ENCODE results near the gene UFSP1. TPM values are rescaled to one million over a fixed set of nuclear protein-coding genes. Genes with fewer than 3 reads are reported as not detected.

The UFSP1 gene
- total and polyA plus RNA-seq, 4 donors: 1.5 to 6.2 (median 5.5) TPM

DNA sequence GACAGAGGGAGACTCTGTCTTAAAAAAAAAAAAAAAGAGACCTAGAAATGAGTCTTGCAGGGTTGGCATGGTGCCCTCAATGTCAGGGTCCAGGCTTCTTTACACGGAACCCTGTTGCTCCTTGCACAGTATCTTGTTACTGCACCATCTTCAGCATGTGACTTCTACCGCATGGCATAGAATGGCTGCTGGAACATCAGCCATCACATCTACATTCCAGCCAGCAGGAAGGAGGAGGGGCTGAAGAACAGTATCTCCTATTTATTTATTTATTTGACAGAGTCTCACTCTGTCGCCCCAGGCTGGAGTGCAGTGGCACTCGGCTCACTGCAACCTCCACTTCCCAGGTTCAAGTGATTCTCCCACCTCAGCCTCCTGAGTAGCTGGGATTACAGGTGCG lies 9.9 kb upstream of the UFSP1 start:
- 93 to 96% methylated on average over 5 of the region's 5 CpGs for WGBS, 2 donors
- ATAC-seq (ENCODE audit: insufficient read depth, low FRiP score) (no peak), DNase-seq (no peak)
- peaks cover 0 to 2% (median 0%) of the 10 kb centered on the region in 4 donors for H3K9me3 ChIP-seq (ENCODE audit: control insufficient read depth in 4 of 4, insufficient read depth in 3 of 4, low read length in 3 of 4)
- H3K9ac ChIP-seq (ENCODE audit: insufficient read depth in 1 of 2, low read length in 2 of 2): no peak overlapping the region
- H3K27ac ChIP-seq (ENCODE audit: low read depth in 1 of 2, low read length in 1 of 2): no peak overlapping the region
- TF ChIP-seq, protein P1, sequence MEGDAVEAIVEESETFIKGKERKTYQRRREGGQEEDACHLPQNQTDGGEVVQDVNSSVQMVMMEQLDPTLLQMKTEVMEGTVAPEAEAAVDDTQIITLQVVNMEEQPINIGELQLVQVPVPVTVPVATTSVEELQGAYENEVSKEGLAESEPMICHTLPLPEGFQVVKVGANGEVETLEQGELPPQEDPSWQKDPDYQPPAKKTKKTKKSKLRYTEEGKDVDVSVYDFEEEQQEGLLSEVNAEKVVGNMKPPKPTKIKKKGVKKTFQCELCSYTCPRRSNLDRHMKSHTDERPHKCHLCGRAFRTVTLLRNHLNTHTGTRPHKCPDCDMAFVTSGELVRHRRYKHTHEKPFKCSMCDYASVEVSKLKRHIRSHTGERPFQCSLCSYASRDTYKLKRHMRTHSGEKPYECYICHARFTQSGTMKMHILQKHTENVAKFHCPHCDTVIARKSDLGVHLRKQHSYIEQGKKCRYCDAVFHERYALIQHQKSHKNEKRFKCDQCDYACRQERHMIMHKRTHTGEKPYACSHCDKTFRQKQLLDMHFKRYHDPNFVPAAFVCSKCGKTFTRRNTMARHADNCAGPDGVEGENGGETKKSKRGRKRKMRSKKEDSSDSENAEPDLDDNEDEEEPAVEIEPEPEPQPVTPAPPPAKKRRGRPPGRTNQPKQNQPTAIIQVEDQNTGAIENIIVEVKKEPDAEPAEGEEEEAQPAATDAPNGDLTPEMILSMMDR (IDR thresholded peaks at IDR 0.05; ENCODE audit: control extremely low read depth, extremely low read depth): no peak
- H3K36me3 ChIP-seq (ENCODE audit: control insufficient read depth in 4 of 4, insufficient read depth in 4 of 4, low read length in 4 of 4): no peaks in the 10 kb centered on the region
- peaks cover 0 to 18% (median 16%) of the 10 kb centered on the region in 3 donors for H3K27me3 ChIP-seq (ENCODE audit: control insufficient read depth in 3 of 3, insufficient read depth in 3 of 3, low read length in 2 of 3)
- peaks cover 0 to 15% (median 0%) of the 10 kb centered on the region in 5 donors for H3K4me1 ChIP-seq (ENCODE audit: control insufficient read depth in 5 of 5, insufficient read depth in 5 of 5, low read length in 5 of 5)
- no peak overlapping the region for H3K4me3 ChIP-seq

DNA sequence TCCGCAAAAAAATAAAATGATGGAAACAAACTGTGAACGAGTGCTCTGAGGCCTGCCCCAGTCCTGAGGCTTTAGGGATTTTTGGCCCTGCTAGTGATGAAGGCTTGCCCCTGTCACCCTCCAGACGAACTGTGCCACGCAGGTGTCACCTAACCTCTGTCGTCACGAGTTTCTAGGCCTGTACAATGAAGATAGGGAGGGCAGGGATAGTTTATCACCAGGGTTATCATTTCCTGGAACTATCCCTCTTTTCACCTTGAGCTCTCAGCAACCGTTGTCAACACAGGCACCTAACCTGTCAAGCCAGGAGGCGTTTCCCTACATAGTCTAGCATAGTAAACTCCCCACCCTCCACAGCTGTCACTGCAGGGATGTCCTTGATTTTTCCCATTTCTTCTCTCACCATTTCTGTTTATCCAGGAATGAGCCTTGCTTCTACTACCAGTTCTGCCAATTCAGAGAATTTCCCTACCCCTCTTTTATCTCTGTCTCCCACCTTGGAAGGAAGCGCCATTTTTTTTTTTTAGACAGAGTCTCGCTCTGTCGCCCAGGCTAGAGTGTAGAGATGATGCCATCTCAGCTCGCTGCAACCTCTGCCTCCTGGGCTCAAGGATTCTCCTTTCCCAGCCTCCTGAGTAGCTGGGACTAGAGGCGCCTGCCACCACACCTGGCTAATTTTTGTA lies 8.4 kb upstream of the UFSP1 start:
- no peak overlapping the region for H3K9ac ChIP-seq (ENCODE audit: insufficient read depth in 1 of 2, low read length in 2 of 2)
- H3K27me3 ChIP-seq (ENCODE audit: control insufficient read depth in 3 of 3, insufficient read depth in 3 of 3, low read length in 2 of 3): peaks cover 0 to 18% (median 16%) of the 10 kb centered on the region in 3 donors
- no peaks in the 10 kb centered on the region for H3K36me3 ChIP-seq (ENCODE audit: control insufficient read depth in 4 of 4, insufficient read depth in 4 of 4, low read length in 4 of 4)
- H3K4me1 ChIP-seq (ENCODE audit: control insufficient read depth in 5 of 5, insufficient read depth in 5 of 5, low read length in 5 of 5): peaks cover 0 to 15% (median 0%) of the 10 kb centered on the region in 5 donors
- H3K9me3 ChIP-seq (ENCODE audit: control insufficient read depth in 4 of 4, insufficient read depth in 3 of 4, low read length in 3 of 4): peaks cover 0 to 2% (median 0%) of the 10 kb centered on the region in 4 donors
- DNase-seq (no peak), ATAC-seq (ENCODE audit: insufficient read depth, low FRiP score) (no peak)
- TF ChIP-seq, protein P1 (IDR thresholded peaks at IDR 0.05; ENCODE audit: control extremely low read depth, extremely low read depth): no peak
- H3K27ac ChIP-seq (ENCODE audit: low read depth in 1 of 2, low read length in 1 of 2): no peak overlapping the region
- WGBS, 2 donors: 72 to 75% methylated on average over 13 of the region's 13 CpGs
- no peak overlapping the region for H3K4me3 ChIP-seq

DNA sequence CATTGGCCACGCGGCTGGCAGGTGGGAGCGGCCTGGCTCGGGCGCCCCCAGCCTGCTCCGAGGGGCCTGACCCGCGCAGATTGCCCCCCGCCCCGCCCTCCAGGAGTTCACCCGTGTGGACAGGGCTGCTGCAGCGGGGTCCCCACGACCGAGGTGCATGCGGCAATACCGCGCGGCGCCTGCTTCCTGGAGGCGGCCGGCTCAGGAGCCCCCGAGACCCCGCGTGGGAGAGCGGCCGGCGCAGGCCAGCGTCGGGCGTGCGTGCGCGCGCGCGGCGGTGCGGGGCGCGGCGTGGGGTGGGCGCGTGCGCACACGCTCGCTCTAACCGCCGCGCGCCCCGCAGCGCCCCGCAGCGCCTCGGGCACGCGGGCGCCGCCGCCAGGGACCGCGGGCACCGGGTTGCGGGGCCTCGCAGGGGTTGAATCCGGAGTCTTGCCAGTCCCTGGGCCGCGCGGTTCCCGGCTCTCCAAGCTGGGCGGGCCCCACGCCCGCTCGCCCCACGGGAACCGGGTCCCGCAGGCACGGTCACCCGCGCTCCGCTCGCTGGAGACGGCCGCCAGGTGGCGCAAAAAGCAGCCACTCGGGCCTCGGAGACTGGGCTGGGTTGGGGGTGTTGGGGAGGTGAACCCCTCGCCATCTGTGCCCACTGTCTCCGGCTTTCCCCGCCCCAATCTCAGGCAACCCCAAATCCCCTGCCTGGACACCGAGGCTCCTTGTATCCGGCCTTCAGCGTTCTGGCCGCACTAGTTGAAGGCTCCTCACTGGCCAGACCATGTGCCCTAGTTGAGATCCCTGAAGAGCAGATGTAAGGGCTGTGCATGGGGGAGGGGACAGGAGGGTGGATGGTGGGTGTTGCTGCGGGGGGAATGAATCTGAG lies 7.5 kb upstream of the UFSP1 start:
- DNase-seq: peak in 1 of 3 donors; percentile 52
- no peak overlapping the region for H3K9ac ChIP-seq (ENCODE audit: insufficient read depth in 1 of 2, low read length in 2 of 2)

More for the DNA sequence above, 7.5 kb upstream of the UFSP1 start:
- no peak overlapping the region for H3K27ac ChIP-seq (ENCODE audit: low read depth in 1 of 2, low read length in 1 of 2)
- H3K4me1 ChIP-seq (ENCODE audit: control insufficient read depth in 5 of 5, insufficient read depth in 5 of 5, low read length in 5 of 5): peaks cover 0 to 15% (median 0%) of the 10 kb centered on the region in 5 donors
- peak overlapping the region; percentile 25 for H3K4me3 ChIP-seq
- TF ChIP-seq, protein P1 (IDR thresholded peaks at IDR 0.05; ENCODE audit: control extremely low read depth, extremely low read depth): peak; percentile 56
- H3K9me3 ChIP-seq (ENCODE audit: control insufficient read depth in 4 of 4, insufficient read depth in 3 of 4, low read length in 3 of 4): peaks cover 0 to 2% (median 0%) of the 10 kb centered on the region in 4 donors
- H3K27me3 ChIP-seq (ENCODE audit: control insufficient read depth in 3 of 3, insufficient read depth in 3 of 3, low read length in 2 of 3): peaks cover 0 to 18% (median 16%) of the 10 kb centered on the region in 3 donors
- peak; percentile 53 for ATAC-seq (ENCODE audit: insufficient read depth, low FRiP score)
- no peaks in the 10 kb centered on the region for H3K36me3 ChIP-seq (ENCODE audit: control insufficient read depth in 4 of 4, insufficient read depth in 4 of 4, low read length in 4 of 4)
- 1 to 3% methylated on average over 72 to 95 of the region's 95 CpGs for WGBS, 2 donors

Data from lung (tissue), 12 donors.